Adipose tissue (tissue), 3 donors: Measurements from ENCODE around the gene TNS3. TPM values are rescaled to one million over a fixed set of nuclear protein-coding genes. Genes with fewer than 3 reads are reported as not detected.
"Not testable (repeated sequence)": the region's sequence is repeated elsewhere in the genome, so short reads cannot be mapped to it uniquely, and the experiment has no call there.

Experiments used
- H3K27ac ChIP-seq: one replicate; pipeline ENCODE4 v1.5.1; 2013; ENCODE audit warnings: low read depth, low read length
- WGBS, 3 donors: extraction: QIAGEN DNeasy Blood & Tissue Kit; methylation state at CpG; one replicate each; pipeline ENCODE4 v1.1.7; 2013; 5-methylcytosine and 5-hydroxymethylcytosine counted together
- polyA plus RNA-seq, 3 donors: library from polyadenylated mRNA; stranded (reverse); fragments of 200-250 nt; gene quantifications; one replicate each; pipeline ENCODE4 v1.2.3, GENCODE V29; 2013
- donor health status: healthy with polysubstance abuse.
- donor health status: Bipolar disorder and iron deficiency.
- donor health status: healthy.

TNS3 gene
- polyA plus RNA-seq, 3 donors: 23.2 to 45.4 (median 27.0) TPM

DNA sequence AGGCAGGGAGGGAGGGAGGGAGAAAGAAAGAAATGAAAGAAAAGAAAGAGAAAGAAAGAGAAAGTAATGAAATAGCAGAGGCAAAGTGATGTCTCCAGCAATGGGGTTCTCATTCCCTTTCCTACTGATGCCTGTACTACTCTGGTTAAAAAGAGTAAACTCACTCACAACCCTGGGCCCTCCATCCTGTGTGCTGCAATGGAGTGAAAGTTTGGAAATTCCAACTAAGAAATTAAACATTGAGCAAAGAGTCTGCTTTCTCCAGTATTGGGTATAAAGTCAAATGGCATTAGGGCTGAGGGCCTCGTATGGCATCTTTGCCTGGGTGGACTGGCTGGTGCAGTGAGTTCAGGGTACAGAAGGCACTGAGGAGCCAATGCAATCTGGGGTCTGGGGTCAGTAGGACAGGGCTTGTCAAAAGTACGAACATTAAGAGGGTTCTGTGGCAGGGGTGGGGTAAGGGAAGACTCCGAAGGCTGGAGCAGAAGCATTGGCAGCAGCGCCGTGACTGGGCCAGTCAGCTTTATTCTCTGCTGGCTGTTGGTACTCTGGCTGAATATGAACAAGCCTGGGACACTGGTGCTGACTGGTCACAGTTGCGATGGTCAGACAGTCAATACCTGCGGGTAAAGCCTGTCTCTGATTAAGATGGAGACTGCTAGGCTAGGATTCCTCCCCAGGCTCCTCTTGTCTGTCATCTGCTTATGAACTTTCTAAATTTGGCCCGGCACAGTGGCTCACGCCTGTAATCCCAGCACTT, 24.1 kb upstream of the TNS3 start:
- no peak overlapping the region for H3K27ac ChIP-seq
- 92 to 98% (median 95%) methylated on average over 9 of the region's 9 CpGs for WGBS, 3 donors

DNA sequence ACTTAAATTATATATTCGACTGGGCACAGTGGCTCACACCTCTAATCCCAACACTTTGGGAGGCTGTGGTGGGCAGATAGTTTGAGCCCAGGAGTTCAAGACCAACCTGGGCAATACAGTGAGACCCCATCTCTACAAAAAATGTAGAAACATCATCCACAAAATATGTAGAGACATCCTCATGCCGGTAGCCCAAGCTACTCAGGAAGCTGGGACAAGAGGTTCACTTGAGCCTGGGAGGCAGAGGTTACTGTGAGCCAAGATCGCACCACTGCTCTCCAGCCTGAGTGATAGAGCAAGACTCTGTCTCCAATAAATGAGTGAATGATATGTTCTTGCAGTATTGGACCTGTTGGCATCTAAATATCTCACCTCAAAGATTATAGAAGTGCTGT, 22.6 kb upstream of the TNS3 start:
- no peak overlapping the region for H3K27ac ChIP-seq
- WGBS, 3 donors: 64 to 77% (median 75%) methylated on average over 3 of the region's 3 CpGs

DNA sequence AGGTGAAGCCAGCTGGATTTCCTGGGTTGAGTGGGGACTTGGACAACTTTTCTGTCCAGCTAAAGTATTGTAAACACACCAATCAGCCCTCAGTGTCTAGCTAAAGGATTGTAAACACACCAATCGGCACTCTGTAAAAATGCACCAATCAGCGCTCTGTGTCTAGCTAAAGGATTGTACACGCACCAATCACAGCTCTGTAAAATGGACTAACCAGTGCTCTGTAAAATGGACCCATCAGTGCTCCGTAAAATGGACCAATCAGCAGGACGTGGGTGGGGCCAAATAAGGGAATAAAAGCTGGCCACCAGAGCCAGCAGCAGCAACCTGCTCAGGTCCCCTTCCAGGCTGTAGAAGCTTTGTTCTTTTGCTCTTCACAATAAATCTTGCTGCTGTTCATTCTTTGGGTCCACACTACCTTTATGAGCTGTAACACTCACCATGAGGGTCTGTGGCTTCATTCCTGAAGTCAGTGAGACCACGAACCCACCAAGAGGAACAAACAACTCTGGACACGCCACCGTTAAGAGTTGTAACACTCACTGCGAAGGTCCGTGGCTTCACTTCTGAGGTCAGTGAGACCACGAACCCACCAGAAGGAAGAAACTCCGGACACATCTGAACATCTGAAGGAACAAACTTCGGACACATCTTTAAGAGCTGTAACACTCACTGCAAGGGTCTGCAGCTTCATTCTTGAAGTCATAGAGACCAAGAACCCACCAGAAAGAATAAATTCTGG, 21.8 kb upstream of the TNS3 start:
- H3K27ac ChIP-seq: not testable (repeated sequence)
- WGBS, 3 donors: 71 to 92% (median 82%) methylated on average over 13 of the region's 13 CpGs

DNA sequence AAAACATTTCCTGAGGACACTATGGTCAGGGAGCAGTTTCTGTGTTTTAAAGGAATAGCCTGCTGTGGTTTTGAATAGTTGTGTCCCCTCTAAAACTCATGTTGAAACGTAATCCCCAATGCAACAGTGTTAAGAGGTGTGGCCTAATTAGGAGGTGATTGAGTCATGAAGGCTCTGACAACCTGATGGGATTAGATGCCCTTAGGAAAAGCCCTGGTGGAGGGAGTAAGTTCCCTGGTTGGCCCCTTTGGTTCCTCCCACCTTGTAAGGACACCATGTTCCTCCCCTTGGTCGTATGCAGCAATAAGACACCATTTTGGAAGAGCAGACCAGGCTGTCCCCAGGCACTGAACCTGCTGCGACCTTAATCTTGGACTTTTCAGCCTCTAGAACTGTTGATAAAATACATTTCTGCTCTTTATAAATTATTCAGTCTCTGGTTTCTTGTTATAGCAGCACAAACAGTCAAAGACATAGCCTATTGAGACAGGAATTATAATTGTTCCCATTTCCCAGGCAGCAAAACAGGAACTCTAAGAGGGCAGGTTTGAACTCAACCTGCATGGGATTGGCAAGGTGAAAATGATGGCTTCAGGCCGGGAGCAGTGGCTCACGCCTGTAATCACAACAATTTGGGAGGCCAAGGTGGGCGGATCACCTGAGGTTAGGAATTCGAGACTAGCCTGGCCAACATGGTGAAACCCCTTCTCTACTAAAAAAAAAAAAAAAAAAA, 20.5 kb upstream of the TNS3 start:
- 86 to 91% (median 87%) methylated on average over 7 of the region's 7 CpGs for WGBS, 3 donors
- no peak overlapping the region for H3K27ac ChIP-seq

DNA sequence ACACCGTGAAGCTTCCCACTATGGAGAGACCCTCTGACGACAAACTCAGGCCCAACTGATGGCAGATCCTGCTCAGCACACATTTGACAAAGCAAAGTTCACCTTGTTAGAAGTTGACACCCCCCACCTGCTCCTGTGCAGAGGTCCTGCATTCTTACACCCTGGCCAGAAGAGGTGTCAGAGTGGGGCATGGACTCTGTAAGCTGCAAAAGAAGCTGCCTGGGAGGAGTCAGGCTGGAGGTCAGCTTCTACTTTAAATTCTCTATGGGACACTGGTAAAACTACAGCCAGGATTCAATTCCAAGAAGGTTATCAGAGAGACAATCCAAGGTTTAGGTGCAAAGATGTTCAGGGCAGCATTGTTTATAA, 20.0 kb upstream of the TNS3 start:
- 92 to 98% (median 97%) methylated on average over 2 of the region's 2 CpGs for WGBS, 3 donors
- no peak overlapping the region for H3K27ac ChIP-seq

DNA sequence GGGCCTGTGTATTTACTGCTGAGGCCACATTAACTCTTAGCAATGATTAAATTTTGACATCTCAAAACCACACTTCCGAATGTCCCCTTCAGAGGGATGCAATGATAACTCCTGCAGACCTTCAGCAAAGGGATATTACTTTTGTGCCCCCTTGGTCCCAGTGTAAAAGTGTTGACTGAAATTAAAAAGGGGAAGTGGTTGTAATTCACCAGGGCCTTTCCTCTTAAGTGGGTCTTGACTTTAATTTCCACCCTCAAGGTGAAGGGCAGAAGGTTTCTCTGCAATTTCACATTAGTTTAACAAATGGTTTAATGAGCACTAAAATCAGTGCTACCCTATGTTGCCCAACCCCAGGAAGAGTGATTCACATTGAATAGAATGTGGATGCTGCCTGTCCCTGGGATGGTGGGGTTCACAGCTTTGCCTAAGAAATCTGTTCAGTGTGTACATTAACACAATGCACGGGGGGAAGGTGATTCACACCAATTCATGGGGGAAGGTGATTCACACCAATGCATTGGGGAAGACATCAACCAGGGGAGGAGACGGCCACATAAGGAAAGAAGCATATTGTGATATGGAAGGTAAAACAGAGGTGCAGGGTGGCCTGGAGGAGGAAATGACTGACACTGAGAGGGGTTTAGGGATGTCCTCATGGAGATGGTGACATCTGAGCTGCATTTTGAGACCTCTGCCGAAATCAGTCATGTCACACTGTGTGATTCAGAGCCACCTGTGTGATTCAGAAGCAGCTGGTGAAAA, 19.4 kb upstream of the TNS3 start:
- H3K27ac ChIP-seq: no peak overlapping the region
- whole genome bisulfite sequencing, 3 donors: 57 to 73% (median 69%) methylated on average over 4 of the region's 4 CpGs

DNA sequence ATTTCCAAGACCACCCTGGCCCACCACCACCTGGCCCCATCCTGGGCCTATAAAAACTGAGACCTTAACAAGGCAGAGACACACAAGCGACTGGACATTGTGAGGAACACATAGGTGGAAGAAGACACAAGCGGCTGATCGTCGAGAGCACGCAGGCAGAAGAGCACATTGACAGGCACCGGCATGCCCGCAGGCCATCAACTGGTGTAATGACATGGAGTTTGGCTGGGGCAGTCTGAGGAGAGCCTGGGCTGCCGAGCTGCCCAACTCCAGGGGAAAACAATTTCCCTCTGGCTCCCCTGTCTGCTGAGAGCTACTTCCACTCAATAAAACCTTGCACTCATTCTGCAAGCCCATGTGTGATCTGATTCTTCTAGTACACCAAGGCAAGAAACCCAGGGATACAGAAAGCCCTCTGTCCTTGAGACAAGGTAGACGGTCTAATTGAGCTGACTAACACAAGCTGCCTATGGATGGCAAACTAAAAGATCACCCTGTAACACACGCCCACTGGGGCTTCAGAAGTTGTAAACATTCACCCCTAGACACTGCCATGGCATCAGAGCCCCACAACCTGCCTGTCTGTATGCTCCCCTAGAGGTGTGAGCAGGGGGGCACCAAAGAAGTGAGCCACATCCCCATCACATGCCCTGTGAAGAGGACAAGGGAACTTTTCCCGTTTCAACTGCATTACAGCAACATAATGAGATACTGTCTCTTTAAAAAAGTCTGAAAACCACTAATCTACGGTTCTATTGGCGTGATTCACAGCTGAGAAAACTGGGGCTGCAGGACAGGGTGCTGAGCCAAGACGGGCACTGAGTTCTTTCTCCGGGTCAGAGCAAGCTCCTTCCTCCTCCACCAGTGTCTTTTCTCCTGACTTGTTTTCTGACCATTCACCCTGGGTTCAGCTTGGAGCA, 18.5 kb upstream of the TNS3 start:
- no peak overlapping the region for H3K27ac ChIP-seq
- 64 to 70% (median 69%) methylated on average over 15 of the region's 15 CpGs for WGBS, 3 donors

DNA sequence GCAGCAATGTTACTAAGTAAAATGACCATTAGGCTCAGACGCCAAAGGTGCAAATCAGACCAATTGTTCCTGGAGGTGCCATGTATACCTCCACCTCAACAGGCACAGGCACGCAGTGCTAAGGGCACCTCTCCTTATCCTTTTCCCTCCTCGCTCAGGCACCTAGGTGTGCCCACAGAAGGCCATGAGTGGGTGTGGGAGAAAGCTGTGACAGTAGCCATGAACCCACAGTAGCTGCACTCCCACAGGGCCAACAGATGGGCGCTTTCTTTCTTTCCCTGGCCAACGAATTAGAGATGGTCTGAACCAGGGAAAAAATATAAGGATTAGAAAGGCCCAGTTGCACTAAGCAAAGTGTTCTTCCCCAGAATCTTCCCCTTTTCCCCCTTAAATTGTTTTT, 15.5 kb upstream of the TNS3 start:
- 85 to 99% (median 93%) methylated on average over 5 of the region's 5 CpGs for WGBS, 3 donors
- no peak overlapping the region for H3K27ac ChIP-seq

DNA sequence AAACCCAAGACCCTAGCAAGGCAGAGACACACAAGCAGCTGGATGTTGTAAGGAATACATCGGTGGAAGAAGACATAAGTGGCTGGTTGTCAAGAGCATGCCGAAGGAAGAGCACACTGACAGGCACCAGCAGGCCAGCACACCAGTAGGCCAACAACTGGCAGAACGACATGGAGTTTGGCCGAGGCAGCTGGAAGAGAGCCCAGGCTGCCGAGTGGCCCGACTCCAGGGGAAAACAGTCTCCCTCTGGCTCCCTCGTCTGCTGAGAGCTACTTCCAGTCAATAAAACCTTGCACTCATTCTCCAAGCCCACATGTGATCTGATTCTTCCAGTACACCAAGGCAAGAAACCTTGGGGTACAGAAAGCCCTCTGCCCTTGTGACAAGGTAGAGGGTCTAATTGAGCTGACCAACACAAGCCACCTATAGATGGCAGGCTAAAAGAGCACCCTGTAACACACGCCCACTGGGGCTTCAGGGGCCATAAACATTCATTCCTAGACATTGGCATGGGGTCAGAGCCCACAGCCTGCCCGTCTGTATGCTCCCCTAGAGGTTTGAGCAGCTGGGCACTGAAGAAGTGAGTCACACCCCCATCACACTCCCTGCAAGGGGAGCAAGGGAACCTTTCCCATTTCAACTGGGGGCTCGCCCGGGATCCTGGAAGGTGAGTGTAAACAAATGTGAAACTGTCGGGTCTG, 14.7 kb upstream of the TNS3 start:
- 58 to 82% (median 81%) methylated on average over 12 of the region's 12 CpGs for WGBS, 3 donors
- H3K27ac ChIP-seq: no peak overlapping the region

DNA sequence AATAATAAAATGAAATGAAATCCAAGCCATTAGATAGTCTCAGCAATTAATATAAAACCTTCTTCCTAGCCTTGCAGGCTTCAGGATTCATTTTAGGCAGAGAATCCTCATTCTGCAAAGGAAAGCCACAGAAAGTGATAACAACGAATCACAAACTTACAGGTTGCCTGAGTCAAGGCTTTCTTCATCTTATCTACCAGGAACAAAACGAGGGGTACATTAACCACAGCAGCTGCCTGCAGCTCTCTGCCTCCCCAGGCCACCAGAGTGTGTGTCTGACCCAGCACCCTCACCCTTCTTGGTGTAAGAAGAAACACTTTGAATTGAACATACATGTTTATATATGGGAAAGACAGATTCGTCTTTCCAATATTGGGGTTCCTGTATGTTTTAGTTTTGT, 12.5 kb upstream of the TNS3 start:
- H3K27ac ChIP-seq: no peak overlapping the region
- 42 to 63% (median 59%) methylated on average over 3 of the region's 3 CpGs for WGBS, 3 donors

DNA sequence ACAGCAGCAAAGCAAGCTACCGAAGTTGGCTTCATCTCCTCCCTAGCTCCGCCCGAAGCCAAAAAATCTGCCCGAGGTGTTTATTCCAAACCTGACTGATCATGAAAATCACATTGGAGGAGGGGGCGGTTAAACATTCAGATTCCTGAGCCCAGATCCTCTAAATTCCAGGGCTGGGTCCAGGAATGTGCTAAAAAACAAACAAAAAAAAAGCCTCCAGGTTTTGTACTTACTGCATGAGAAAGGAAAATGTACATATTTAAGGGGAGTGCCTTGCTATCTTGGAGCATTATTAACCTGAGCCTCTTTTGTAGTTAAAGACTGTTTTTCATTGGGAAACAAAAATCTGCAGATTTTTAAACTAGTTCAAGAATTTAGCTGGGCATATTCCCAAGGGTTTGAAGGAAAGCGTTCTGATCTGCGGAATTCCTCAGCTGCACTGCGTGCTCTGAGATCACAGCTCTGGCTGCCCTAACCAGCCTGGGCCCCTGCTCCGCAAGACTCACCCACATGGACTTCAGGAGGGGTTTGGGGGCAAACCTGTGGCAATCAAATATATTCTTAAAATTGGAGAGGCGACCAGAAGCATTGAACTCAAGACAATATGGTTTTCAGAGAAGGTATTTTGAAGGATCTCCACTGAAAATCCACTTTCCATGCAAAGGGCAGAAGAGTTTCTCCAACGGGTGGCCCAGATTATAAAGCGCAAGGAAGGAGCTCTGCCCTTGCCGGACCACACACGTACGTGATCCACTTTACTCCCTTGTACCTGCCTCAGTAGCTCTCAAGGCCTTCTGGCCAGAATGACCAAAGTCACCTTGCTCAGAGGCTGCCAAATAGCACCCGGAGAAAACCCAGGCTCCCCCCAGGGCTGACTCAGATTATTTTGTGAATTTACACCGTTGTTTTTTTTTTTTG, 10.0 kb upstream of the TNS3 start:
- WGBS, 3 donors: 71 to 75% (median 73%) methylated on average over 17 of the region's 17 CpGs
- no peak overlapping the region for H3K27ac ChIP-seq

DNA sequence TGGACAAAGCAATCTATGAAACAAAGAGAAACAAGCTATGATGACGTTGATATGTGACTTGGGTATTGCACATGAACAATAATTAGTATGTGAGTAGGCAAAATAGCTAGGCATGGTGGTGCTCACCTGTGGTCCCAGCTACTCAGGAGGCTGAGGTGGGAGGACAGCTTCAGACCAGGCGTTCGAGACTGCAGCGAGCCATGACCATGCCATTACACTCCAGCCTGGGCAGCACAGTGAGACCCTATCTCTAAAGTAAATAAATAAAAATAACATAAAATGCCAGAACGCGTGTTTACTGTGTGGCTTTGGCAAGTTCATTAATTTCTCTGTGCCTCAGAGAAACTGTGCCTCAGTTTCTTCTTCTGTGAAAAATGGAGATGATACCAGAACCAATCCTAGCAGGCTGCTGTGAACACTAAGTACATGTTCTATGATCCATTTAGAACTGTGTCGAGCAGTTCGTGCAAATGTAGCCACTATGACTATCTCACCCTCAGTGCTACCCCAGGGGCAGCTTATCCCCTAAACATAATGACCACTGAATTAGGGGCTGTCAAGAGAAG, 9.3 kb upstream of the TNS3 start:
- H3K27ac ChIP-seq: no peak overlapping the region
- 91 to 96% (median 92%) methylated on average over 8 of the region's 8 CpGs for WGBS, 3 donors

DNA sequence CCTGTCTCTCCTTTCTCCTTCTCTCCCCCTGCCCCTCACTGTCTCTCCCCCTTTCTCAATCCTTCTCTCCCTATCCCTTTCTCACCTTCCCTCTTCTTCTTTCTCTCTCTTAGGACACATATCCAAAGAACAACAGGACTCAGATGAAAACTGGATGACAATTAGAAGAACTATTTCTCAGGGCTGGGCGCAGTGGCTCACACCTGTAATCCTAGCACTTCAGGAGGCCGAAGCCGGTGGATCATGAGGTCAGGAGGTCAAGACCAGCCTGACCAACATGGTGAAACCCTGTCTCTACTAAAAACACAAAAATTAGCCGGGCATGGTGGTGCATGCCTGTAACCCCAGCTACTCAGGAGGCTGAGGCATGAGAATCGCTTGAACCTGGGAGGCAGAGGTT, 8.3 kb upstream of the TNS3 start:
- 94 to 97% (median 95%) methylated on average over 5 of the region's 5 CpGs for WGBS, 3 donors
- H3K27ac ChIP-seq: not testable (repeated sequence)

DNA sequence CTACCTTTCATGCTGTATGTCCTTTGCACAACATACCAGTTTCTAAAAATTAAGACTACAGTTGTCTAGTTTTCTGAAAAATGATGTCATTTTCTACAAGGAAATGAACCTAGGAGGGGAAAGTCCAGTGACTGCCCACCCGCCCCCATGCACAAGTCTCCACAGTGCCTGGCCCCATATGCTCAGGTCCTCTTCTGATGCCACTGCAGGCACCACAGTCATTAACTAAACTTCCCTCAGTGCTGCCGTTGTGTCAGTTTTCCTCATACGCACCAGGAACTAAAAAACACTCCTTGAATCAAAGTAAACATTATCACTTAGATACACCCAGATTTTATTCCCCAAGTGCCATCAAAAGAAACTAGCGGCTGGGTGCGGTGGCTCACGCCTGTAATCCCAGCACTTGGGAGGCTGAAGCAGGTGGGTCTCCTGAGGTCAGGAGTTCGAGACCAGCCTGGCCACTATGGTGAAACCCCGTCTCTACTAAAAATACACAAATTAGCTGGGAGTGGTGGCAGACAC, 6.9 kb upstream of the TNS3 start:
- 85 to 93% (median 88%) methylated on average over 8 of the region's 8 CpGs for WGBS, 3 donors
- H3K27ac ChIP-seq: no peak overlapping the region

DNA sequence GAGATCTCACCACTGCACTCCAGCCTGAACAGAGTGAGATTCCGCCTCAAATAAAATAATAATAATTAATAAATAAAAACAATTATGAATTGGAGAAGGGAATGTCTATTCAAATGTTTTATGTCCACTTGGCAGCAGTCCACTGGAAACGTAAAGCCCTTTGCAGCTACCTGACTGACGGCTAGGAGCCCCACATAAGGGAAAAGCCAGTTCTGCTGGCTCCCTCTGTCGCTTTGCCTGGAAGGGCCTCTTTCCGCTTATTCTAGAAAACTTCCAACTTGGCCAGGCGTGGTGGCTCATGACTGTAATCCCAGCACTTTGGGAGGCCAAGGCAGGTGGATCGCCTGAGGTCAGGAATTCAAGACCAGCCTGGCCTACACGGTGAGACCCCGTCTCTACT, 6.1 kb upstream of the TNS3 start:
- 85 to 94% (median 91%) methylated on average over 9 of the region's 9 CpGs for WGBS, 3 donors
- no peak overlapping the region for H3K27ac ChIP-seq

DNA sequence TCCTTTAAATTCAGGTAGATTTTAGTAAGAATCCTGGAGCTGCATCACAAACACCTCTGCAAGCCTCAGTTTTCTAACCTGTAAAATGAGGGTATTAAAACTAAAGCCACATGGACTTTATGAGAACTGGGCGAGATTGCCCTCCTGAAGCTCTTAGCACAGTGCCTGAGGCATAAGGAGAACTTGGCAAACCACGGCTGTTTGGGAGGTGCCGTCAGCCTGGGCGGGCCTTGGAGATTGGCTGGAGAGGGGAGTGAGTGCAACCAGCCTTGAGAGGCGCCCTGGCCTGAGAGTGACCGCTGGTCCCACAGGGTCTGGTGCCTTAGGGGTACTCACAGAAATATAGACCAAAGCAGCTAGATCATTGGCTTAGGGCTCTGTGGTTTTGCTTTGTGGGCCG, 5.4 kb upstream of the TNS3 start:
- H3K27ac ChIP-seq: no peak overlapping the region
- 53 to 69% (median 62%) methylated on average over 7 of the region's 7 CpGs for WGBS, 3 donors
